Measurements from ENCODE around the gene KRT36. TPM values are rescaled to one million over a fixed set of nuclear protein-coding genes. Genes with fewer than 3 reads are reported as not detected.

The KRT36 gene
- total RNA-seq, 6 donors from 2014 or later, result not detected

GRCh38 chr17:41505809-41506767 is 16.4 kb upstream of the KRT36 start:
- Histone ChIP-seq H3K36me3 (no peaks in the 10 kb centered on the region), H3K9me3 (no peaks in the 10 kb centered on the region), H3K27ac (no peak overlapping the region), H3K27me3 (no peaks in the 10 kb centered on the region), H3K4me3 (no peak overlapping the region), H3K4me1 (peaks cover 0 to 5% (median 4%) of the 10 kb centered on the region in 4 donors)
- ATAC-seq (ENCODE audit: low FRiP score in 2 of 2) (no peak), DNase-seq (no peak)
- peak in 1 of 4 donors; percentile 32 for TF ChIP-seq EP300 (IDR thresholded peaks at IDR 0.05)
- no peak for TF ChIP-seq POLR2A (IDR thresholded peaks at IDR 0.05)
- WGBS, 2 donors, result 63 to 71% methylated on average over 14 of the region's 14 CpGs

DNA sequence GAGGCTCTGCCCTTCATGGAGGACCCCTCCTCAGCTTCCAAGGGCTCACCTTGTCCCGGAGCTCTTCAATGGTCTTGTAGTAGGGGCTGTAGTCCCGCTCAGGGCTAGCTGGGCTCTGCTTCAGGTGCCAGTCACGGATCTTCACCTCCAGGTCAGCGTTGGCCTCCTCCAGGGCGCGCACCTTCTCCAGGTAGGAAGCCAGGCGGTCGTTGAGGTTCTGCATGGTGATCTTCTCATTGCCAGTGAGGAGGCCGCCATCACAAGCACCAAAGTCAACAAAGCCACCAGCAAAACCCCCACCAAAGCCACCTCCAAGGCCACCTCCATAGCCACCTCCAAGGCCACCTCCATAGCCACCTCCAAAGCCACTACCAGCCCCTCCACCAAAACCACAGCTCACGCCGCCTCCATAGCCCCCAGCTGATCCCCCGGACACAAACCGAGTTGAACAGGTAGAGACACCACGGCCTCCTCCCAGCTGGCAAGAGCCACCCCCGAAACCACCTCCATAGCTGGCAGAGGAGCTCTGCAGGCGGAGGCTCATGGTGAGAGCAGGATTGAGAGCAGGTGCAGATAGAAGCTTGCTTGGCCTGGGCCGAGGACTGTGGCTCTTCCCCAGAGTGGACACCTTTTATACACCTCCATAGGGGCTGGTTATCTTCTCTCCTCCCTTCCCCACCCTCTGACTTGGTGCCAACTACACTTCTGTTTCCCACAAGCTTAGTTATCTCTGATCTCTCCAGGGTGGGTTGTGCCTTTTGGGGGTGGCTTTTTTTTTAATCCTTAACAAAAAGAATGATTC is 15.5 kb upstream of the KRT36 start, which contains the start of gene KRT13:
TSS of gene KRT13 (minus strand) at position 606 of the 802 bp plus-strand sequence. CDS start at position 544, 62 bp downstream.
- no peaks in the 10 kb centered on the region for H3K36me3 ChIP-seq
- ATAC-seq (ENCODE audit: low FRiP score in 2 of 2) (no peak), DNase-seq (no peak)
- TF ChIP-seq POLR2AphosphoS5 (IDR thresholded peaks at IDR 0.05), result no peak
- TF ChIP-seq, protein P1, sequence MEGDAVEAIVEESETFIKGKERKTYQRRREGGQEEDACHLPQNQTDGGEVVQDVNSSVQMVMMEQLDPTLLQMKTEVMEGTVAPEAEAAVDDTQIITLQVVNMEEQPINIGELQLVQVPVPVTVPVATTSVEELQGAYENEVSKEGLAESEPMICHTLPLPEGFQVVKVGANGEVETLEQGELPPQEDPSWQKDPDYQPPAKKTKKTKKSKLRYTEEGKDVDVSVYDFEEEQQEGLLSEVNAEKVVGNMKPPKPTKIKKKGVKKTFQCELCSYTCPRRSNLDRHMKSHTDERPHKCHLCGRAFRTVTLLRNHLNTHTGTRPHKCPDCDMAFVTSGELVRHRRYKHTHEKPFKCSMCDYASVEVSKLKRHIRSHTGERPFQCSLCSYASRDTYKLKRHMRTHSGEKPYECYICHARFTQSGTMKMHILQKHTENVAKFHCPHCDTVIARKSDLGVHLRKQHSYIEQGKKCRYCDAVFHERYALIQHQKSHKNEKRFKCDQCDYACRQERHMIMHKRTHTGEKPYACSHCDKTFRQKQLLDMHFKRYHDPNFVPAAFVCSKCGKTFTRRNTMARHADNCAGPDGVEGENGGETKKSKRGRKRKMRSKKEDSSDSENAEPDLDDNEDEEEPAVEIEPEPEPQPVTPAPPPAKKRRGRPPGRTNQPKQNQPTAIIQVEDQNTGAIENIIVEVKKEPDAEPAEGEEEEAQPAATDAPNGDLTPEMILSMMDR (IDR thresholded peaks at IDR 0.05), result no peak
- H3K4me3 ChIP-seq, result no peak within 1 kb of the TSS
- H3K9me3 ChIP-seq, result no peaks in the 10 kb centered on the region
- H3K4me1 ChIP-seq, result peaks cover 0 to 5% (median 2%) of the 10 kb centered on the region in 4 donors
- WGBS, 2 donors, result 85% methylated on average over 17 of the region's 17 CpGs
- no peaks in the 10 kb centered on the region for H3K27me3 ChIP-seq
- H3K27ac ChIP-seq, result no peak within 1 kb of the TSS

- Histone ChIP-seq H3K27ac (no peak overlapping the region), H3K4me1 (peaks cover 0 to 5% (median 2%) of the 10 kb centered on the region in 4 donors), H3K36me3 (no peaks in the 10 kb centered on the region), H3K4me3 (no peak overlapping the region), H3K27me3 (no peaks in the 10 kb centered on the region), H3K9me3 (no peaks in the 10 kb centered on the region)
- DNase-seq (no peak), ATAC-seq (ENCODE audit: low FRiP score in 2 of 2) (no peak)
- WGBS, 2 donors, result 59 to 71% methylated on average over 8 of the region's 8 CpGs
- TF ChIP-seq, protein P1 (IDR thresholded peaks at IDR 0.05), result no peak
- TF ChIP-seq POLR2A (IDR thresholded peaks at IDR 0.05) (no peak), EP300 (IDR thresholded peaks at IDR 0.05) (no peak), POLR2AphosphoS5 (IDR thresholded peaks at IDR 0.05) (no peak)
These were observed 14.7 kb upstream of the KRT36 start for GRCh38 chr17:41504246-41504977.

- TF ChIP-seq, protein P1 (IDR thresholded peaks at IDR 0.05), result no peak
- no peak for TF ChIP-seq POLR2A (IDR thresholded peaks at IDR 0.05)
- no peak for TF ChIP-seq EP300 (IDR thresholded peaks at IDR 0.05)
- no peak for TF ChIP-seq POLR2AphosphoS5 (IDR thresholded peaks at IDR 0.05)
- ATAC-seq (ENCODE audit: low FRiP score in 2 of 2), result no peak
- H3K9me3 ChIP-seq, result no peaks in the 10 kb centered on the region
- no peaks in the 10 kb centered on the region for H3K27me3 ChIP-seq
- no peak overlapping the region for H3K4me3 ChIP-seq
- H3K36me3 ChIP-seq, result no peaks in the 10 kb centered on the region
- H3K27ac ChIP-seq, result no peak overlapping the region
- no peak for DNase-seq
- WGBS, 2 donors, result 84 to 89% methylated on average over 9 of the region's 9 CpGs
- peaks cover 0 to 8% (median 3%) of the 10 kb centered on the region in 4 donors for H3K4me1 ChIP-seq
These were observed 13.5 kb upstream of the KRT36 start for GRCh38 chr17:41503202-41503601.

Data from upper lobe of left lung (tissue), 6 donors.